WTC11 (cell line): Measurements from ENCODE around the gene BMPR1B. TPM values are rescaled to one million over a fixed set of nuclear protein-coding genes. Genes with fewer than 3 reads are reported as not detected.

Source experiments
- ATAC-seq: fragments of 200-7000 bp; cut with Tn5 transposase; 2 replicates; pipeline ENCODE4 v1.10.0; 2021; ENCODE audit warnings: mild to moderate bottlenecking, moderate library complexity
- CTCF ChIA-PET: fragments of 300-600 bp; sonication (Branson Sonifier 250); formaldehyde crosslinking; loops from one replicate; lab custom pipeline; 2021; ENCODE audit warnings: antibody characterized with exemption; lab: Charles Lee
- POLR2A ChIA-PET: fragments of 350-600 bp; sonication (Branson Sonifier 250); formaldehyde crosslinking; loops from one replicate; lab custom pipeline; 2021; ENCODE audit warnings: antibody characterized with exemption; lab: Charles Lee
- DNase-seq: peaks from one replicate; pipeline ENCODE4 v3.0.0; 2021; ENCODE audit warnings: low spot score
- H3K27ac Mint-ChIP-seq: 2 replicates; pipeline ENCODE4 v1.8.0; 2021; ENCODE audit warnings: mixed read lengths
- H3K27me3 Mint-ChIP-seq: 2 replicates; pipeline ENCODE4 v1.8.0; 2021; ENCODE audit warnings: low read depth, mild to moderate bottlenecking, moderate library complexity, mixed read lengths
- H3K36me3 Mint-ChIP-seq: 2 replicates; pipeline ENCODE4 v1.8.0; 2021; ENCODE audit warnings: mixed read lengths
- H3K4me1 Mint-ChIP-seq: 2 replicates; pipeline ENCODE4 v1.8.0; 2022; ENCODE audit warnings: mixed read lengths
- H3K4me3 Mint-ChIP-seq: 2 replicates; pipeline ENCODE4 v1.8.0; 2021; ENCODE audit warnings: mild to moderate bottlenecking, moderate library complexity, mixed read lengths
- H3K9me3 Mint-ChIP-seq: 2 replicates; pipeline ENCODE4 v1.8.0; 2021; ENCODE audit warnings: mixed read lengths
- ATF3 ChIP-seq: sonication (generic); formaldehyde crosslinking; conservative IDR thresholded peaks from 2 replicates; pipeline ENCODE4 v1.8.1; 2022; ENCODE audit warnings: mild to moderate bottlenecking, missing genetic modification reagents
- CDX4 ChIP-seq: fragments of 250-450 bp; sonication (Bioruptor Pico); IDR thresholded peaks from 2 replicates; pipeline ENCODE4 v1.9.0; 2021; ENCODE audit warnings: moderate library complexity, mild to moderate bottlenecking, inconsistent platforms, borderline replicate concordance
- ERG ChIP-seq: fragments of 250-450 bp; sonication (Bioruptor Pico); IDR thresholded peaks from 2 replicates; pipeline ENCODE4 v1.8.0; 2021; ENCODE audit warnings: mild to moderate bottlenecking
- ETV6 ChIP-seq: sonication (generic); formaldehyde crosslinking; IDR thresholded peaks from 2 replicates; pipeline ENCODE4 v1.8.1; 2022; ENCODE audit warnings: mild to moderate bottlenecking, missing genetic modification reagents
- FOXP4 ChIP-seq: sonication (generic); formaldehyde crosslinking; IDR thresholded peaks from 2 replicates; pipeline ENCODE4 v1.8.0; 2022; ENCODE audit warnings: mild to moderate bottlenecking, missing genetic modification reagents
- KAT7 ChIP-seq: sonication (generic); formaldehyde crosslinking; IDR thresholded peaks from 2 replicates; pipeline ENCODE4 v1.8.1; 2023; ENCODE audit warnings: missing genetic modification reagents, mild to moderate bottlenecking, borderline replicate concordance
- NFATC4 ChIP-seq: fragments of 250-450 bp; sonication (Bioruptor Pico); IDR thresholded peaks from 2 replicates; pipeline ENCODE4 v1.9.0; 2021; ENCODE audit warnings: mild to moderate bottlenecking
- NFYB ChIP-seq: sonication (generic); formaldehyde crosslinking; conservative IDR thresholded peaks from 2 replicates; pipeline ENCODE4 v1.8.0; 2022; ENCODE audit warnings: low read depth, missing genetic modification reagents
- PREB ChIP-seq: sonication (generic); formaldehyde crosslinking; IDR thresholded peaks from 2 replicates; pipeline ENCODE4 v1.8.1; 2022; ENCODE audit warnings: mild to moderate bottlenecking, missing genetic modification reagents, moderate library complexity, borderline replicate concordance
- PRRX2 ChIP-seq: fragments of 250-450 bp; sonication (Bioruptor Pico); IDR thresholded peaks from 2 replicates; pipeline ENCODE4 v1.8.0; 2021; ENCODE audit warnings: mild to moderate bottlenecking
- RELA ChIP-seq: sonication (generic); formaldehyde crosslinking; IDR thresholded peaks from 2 replicates; pipeline ENCODE4 v1.8.1; 2022; ENCODE audit warnings: missing genetic modification reagents, mild to moderate bottlenecking, borderline replicate concordance
- STAT6 ChIP-seq: sonication (generic); formaldehyde crosslinking; conservative IDR thresholded peaks from 2 replicates; pipeline ENCODE4 v1.8.1; 2023; ENCODE audit warnings: mild to moderate bottlenecking, low read depth, missing genetic modification reagents, moderate library complexity
- TCF7 ChIP-seq: sonication (generic); formaldehyde crosslinking; IDR thresholded peaks from 2 replicates; pipeline ENCODE4 v1.8.0; 2022; ENCODE audit warnings: mild to moderate bottlenecking, low read depth, missing genetic modification reagents, moderate library complexity
- TEAD1 ChIP-seq: sonication (generic); formaldehyde crosslinking; IDR thresholded peaks from 2 replicates; pipeline ENCODE4 v1.8.0; 2022; ENCODE audit warnings: mild to moderate bottlenecking, missing genetic modification reagents
- TP53 ChIP-seq: sonication (generic); formaldehyde crosslinking; IDR thresholded peaks from 2 replicates; pipeline ENCODE4 v1.8.1; 2023; ENCODE audit warnings: mild to moderate bottlenecking, missing genetic modification reagents
- ZNF416 ChIP-seq: fragments of 250-450 bp; sonication (Bioruptor Pico); IDR thresholded peaks from 2 replicates; pipeline ENCODE4 v1.9.0; 2021; ENCODE audit warnings: mild to moderate bottlenecking, inconsistent platforms
- total RNA-seq: library from RNA; stranded (reverse); gene quantifications from 3 replicates; pipeline ENCODE4 v1.2.3, GENCODE V29; 2021

The BMPR1B gene
- total RNA-seq, 1 experiment from 2014 or later: 0.77 TPM

GRCh38 chr4:94728056-94728766, 29.5 kb upstream of the BMPR1B start:
- H3K4me3 Mint-ChIP-seq: no peak overlapping the region
- TF ChIP-seq PREB (no peak), TCF7 (CRISPR knock-in tag) (no peak), ATF3 (CRISPR knock-in tag) (no peak), KAT7 (no peak), CDX4 (CRISPR knock-in tag) (no peak), NFATC4 (CRISPR knock-in tag) (no peak), TP53 (CRISPR knock-in tag) (no peak), STAT6 (CRISPR knock-in tag) (no peak)
- TF ChIP-seq, all 79 proteins: peak for 0
- Mint-ChIP-seq H3K36me3 (no peaks in the 10 kb centered on the region), H3K9me3 (no peaks in the 10 kb centered on the region), H3K27me3 (peaks cover 3% of the 10 kb centered on the region; the same call in 1 of the 2 replicates), H3K27ac (no peak overlapping the region), H3K4me1 (peaks cover 10% of the 10 kb centered on the region)
- DNase-seq (no peak), ATAC-seq (no peak)
- POLR2A ChIA-PET: no interaction called here
- CTCF ChIA-PET: no interaction called here

GRCh38 chr4:94732358-94732698, 25.4 kb upstream of the BMPR1B start:
- Mint-ChIP-seq H3K9me3 (no peaks in the 10 kb centered on the region), H3K36me3 (no peaks in the 10 kb centered on the region), H3K4me3 (no peak overlapping the region), H3K27ac (no peak overlapping the region), H3K4me1 (peaks cover 4% of the 10 kb centered on the region), H3K27me3 (0 out of 2 replicates have a peak, but pooled peaks cover under 1% of the 10 kb centered on the region)
- no peak for DNase-seq
- ATAC-seq: no peak; the same call in 1 of the 2 replicates
- no peak for TF ChIP-seq RELA
- POLR2A ChIA-PET: no interaction called here
- CTCF ChIA-PET: interaction anchor here (0.7 kb wide), 2 partner anchors 28 to 105 kb away, joined by 3 read pairs; no protein-coding TSS in a partner anchor

- ChIA-PET POLR2A (no interaction called here), CTCF (no interaction called here)
- H3K4me3 Mint-ChIP-seq: no peak overlapping the region
- TF ChIP-seq ERG (CRISPR knock-in tag) (no peak), PRRX2 (CRISPR knock-in tag) (no peak), ETV6 (CRISPR knock-in tag) (no peak)
- H3K36me3 Mint-ChIP-seq: no peaks in the 10 kb centered on the region
- no peak for ATAC-seq
- H3K9me3 Mint-ChIP-seq: 0 out of 2 replicates have a peak, but pooled peaks cover 4% of the 10 kb centered on the region
- H3K27me3 Mint-ChIP-seq: no peaks in the 10 kb centered on the region
- no peak overlapping the region for H3K27ac Mint-ChIP-seq
- DNase-seq: no peak
- no peaks in the 10 kb centered on the region for H3K4me1 Mint-ChIP-seq
These were observed 18.0 kb upstream of the BMPR1B start for GRCh38 chr4:94739741-94740140.

- Mint-ChIP-seq H3K4me3 (no peak overlapping the region), H3K27ac (no peak overlapping the region), H3K27me3 (no peaks in the 10 kb centered on the region), H3K9me3 (0 out of 2 replicates have a peak, but pooled peaks cover 4% of the 10 kb centered on the region), H3K36me3 (no peaks in the 10 kb centered on the region), H3K4me1 (no peaks in the 10 kb centered on the region)
- CTCF ChIA-PET: no interaction called here
- no peak for DNase-seq
- no peak for ATAC-seq
- POLR2A ChIA-PET: interaction anchor here (0.7 kb wide), 1 partner anchor 17 kb away, joined by 3 read pairs; no protein-coding TSS in a partner anchor
- TF ChIP-seq TEAD1 (CRISPR knock-in tag): no peak
- no peak for TF ChIP-seq FOXP4 (CRISPR knock-in tag)
- no peak for TF ChIP-seq ETV6 (CRISPR knock-in tag)
- TF ChIP-seq ZNF416 (CRISPR knock-in tag): no peak
- TF ChIP-seq CDX4 (CRISPR knock-in tag): no peak
- TF ChIP-seq NFYB (CRISPR knock-in tag): no peak
These were observed 16.5 kb upstream of the BMPR1B start for GRCh38 chr4:94741304-94741703.
